GM19035 (cell line): ENCODE results near the gene SUZ12.
"Not testable (repeated sequence)": the region's sequence is repeated elsewhere in the genome, so short reads cannot be mapped to it uniquely, and the experiment has no call there.

ENCODE experiments used
- ATAC-seq: cut with Tn5 transposase; IDR thresholded peaks from one replicate; pipeline ENCODE4 v1.9.1; 2021; ENCODE audit not compliant: unreplicated experiment

Gene SUZ12

GRCh38 chr17:32040246-32040645 lies 103.4 kb downstream of the SUZ12 start:
- not testable (repeated sequence) for ATAC-seq

DNA sequence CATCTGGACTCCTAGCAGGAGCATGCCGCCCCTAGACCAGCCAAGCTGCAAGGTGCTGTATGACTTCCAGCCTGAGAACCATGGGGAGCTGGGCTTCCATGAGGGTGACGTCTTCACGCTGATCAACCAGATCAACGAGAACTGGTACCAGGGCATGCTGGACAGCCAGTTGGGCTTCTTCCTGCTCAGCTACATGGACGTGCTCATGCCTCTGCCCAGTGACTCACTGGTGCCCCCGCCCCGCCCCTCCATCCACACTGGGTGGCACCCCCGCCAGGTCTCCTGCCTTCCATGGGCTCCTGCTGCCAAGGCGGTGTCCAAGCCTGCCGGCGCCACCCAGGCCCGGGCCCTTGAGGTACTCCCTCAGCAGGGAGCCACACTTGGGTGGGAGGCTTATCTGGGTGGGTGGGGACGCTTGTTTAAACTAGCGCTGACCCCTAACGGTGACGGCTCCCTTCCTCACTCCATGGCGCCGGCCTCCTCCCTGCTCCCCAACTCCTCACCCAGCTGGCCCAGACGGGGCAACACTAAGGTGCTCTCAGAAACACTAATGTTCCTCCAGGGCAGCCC lies 104.6 kb downstream of the SUZ12 start:
- not testable (repeated sequence) for ATAC-seq

- not testable (repeated sequence) for ATAC-seq
These were observed 105.5 kb downstream of the SUZ12 start for GRCh38 chr17:32042266-32042665.

- ATAC-seq = not testable (repeated sequence)
These were observed 108.8 kb downstream of the SUZ12 start for GRCh38 chr17:32045611-32046010.

DNA sequence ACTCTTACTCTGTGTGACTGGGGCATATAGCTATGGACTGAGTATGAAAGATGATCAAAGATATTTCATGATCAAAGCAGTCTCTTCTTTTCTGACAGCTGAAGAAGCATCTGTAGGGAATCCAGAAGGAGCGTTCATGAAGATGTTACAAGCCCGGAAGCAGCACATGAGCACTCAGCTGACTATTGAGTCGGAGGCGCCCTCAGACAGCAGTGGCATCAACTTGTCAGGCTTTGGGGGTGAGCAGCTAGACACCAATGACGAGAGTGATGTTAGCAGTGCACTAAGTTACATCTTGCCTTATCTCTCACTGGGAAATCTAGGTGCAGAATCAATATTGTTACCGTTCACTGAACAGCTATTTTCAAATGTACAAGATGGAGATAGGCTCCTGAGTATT lies 110.9 kb downstream of the SUZ12 start:
- not testable (repeated sequence) for ATAC-seq
